Dedifferentiated amniotic fluid mesenchymal stem cell (primary cell): Measurements from ENCODE around the gene OPN5.

ENCODE experiments used
- DNase-seq: peaks from one replicate; pipeline ENCODE4 v3.0.0-alpha.2; 2016; ENCODE audit errors: extremely low spot score

OPN5 gene

DNA sequence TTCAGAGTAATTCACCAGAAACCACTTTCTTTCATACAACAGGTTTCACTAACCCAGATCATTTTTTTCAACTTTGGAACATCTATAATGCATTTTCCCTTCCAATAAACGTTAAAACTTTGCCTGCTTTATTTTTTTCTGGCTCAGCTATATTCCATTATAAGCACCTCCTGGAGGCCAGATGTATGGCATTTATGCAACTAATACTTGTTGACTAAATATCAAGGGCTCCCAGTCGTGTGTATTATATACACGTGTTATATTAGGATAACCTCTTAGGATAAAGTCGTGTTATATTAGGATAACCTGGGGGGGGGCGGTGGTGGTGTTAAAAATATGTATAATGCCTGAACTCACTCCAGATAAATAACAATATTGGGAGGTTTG is 6.7 kb downstream of the OPN5 start:
- no peak for DNase-seq

DNA sequence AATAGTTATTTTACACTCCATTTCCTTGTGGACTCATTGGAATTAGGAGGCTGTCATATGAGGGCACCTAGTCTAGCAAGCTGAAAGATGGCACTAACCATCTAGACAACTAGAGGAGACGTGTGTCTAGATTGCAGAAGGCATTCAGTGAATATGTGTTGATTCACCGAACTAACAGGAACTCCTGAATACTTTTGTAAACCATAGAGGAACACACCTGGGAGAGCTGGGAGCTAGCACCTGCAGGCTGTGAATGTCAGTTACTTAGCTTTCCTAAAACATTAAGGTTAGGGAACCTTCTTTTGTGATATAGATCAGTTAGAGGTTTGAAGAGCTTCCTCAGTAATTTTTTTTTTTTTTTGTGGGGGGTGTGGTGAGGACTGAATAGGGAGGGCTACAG is 7.7 kb downstream of the OPN5 start:
- no peak for DNase-seq

DNA sequence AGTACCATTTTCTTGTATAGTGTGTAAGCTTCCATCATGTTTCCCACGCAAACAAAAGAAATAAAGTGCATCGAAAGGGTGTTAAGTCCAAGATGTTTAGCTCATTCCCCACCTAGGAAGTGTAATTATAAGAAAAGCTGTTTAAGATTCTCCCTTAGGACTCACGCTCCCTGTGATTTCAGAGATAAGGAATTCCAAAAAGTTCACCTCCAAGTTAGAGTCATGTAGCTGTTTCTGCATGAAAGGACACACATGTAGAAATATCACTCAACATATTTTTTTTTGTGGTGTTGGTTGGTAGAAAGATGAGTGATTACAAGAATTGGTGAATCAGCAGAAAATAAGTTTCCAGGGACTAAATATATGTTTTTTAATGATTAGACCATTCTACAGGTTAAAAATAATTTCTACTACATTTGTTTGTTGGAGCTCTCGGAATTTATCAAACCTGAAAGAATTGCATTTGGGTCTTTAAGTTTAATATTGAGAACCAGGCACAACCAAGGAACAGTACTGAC is 10.4 kb downstream of the OPN5 start:
- no peak for DNase-seq

GRCh38 chr6:47794577-47795135 is 12.8 kb downstream of the OPN5 start:
- DNase-seq = no peak

DNA sequence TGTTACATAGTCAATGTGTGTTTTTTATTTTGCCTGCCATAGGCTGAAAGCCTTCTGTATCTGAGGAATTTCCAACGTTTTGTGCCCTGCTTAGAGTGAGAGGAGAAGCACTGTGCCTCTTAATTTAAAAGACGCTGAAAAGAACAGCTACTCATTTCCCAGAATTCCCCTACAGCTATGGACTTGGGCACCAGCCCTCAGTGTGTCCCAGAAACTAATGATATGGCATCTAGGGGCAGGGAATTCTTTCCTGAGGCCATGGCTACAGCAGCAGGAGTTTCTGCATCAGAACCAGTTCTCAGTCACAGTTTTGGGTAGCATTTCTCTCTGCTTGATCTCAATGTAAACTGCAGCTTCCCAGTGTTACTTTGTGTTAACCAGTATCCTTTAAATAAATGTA is 20.2 kb downstream of the OPN5 start:
- no peak for DNase-seq

DNA sequence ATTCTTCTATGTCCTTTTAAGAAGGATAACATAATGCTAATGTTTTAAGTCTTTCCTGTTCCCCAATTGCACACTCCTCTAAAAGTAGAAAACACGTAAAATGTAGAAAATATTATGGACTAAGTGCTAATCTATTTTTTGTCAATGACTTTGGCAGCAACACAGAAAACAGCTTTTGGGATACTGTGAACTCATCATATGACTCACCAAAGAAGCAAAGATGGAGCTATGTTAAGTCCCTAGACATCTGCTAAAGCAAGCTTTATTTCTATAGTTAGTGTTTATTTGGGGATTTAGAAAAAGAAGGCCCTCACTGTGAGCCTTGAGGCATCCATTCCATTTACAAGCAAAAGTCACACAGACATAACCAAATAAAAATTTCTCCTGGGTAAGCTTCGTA is 23.0 kb downstream of the OPN5 start:
- DNase-seq = no peak

DNA sequence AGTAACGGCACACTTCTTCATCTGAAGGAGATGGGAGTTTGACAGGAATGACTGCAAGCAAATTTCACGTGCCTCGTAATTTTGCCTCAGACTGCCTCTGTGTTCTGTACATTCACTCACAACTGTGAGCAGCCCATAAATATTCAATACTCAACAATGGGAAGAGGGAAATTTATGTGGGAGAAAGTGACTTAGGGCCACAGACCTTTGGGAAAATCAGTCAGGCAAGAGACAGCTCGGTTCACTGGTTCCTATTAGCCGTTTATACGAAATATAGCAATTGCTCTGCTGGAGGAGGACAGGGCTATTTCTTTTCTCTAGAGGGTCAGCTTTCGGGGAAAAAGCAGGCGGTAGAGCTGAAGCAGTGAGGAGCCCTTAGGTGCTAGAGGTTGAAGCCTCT is 28.0 kb downstream of the OPN5 start:
- no peak for DNase-seq

DNA sequence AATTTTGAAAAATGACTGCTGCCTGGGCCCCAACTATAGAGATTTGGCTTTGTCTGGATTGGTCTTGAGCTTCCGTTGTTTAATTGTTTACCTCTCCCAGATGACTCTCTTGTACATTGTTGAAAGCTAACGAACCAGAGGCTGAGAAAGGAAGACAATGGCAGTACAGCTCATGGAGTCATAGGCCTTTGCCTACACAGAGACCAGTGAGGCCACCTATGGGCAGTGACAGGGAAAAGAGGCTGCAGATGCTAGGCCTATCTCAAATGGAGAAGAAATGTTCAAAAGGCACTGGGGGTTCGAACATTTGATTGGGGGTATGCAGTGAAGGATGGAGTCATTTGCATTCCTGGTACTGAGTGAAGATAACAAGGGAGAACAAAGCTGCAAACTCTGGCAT is 29.1 kb downstream of the OPN5 start:
- DNase-seq = no peak

DNA sequence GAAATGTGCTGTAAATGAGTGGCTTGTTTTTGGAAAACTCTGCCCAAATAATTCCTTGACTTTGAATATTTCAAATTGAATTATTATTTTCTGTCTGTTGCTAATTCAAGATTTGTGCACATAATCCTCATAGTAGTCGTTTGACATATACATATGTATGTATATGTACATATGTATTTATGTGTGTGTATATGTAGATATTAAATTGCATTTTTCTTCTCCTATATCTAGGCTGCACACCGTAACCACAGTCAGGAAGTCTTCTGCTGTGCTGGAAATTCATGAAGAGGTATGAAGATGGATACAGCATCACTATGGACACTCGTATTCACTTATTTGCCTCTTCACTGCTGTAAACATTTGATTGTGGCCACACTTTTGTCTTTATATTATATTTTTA is 29.6 kb downstream of the OPN5 start:
- no peak for DNase-seq

- DNase-seq = no peak
Measured at GRCh38 chr6:47817749-47818148, 35.9 kb downstream of the OPN5 start.

- DNase-seq = no peak
Measured at GRCh38 chr6:47819461-47819860, 37.6 kb downstream of the OPN5 start.

- DNase-seq = no peak
Measured at GRCh38 chr6:47822856-47823554, 41.2 kb downstream of the OPN5 start.

- DNase-seq = no peak
Measured at GRCh38 chr6:47832386-47833100, 50.7 kb downstream of the OPN5 start.

DNA sequence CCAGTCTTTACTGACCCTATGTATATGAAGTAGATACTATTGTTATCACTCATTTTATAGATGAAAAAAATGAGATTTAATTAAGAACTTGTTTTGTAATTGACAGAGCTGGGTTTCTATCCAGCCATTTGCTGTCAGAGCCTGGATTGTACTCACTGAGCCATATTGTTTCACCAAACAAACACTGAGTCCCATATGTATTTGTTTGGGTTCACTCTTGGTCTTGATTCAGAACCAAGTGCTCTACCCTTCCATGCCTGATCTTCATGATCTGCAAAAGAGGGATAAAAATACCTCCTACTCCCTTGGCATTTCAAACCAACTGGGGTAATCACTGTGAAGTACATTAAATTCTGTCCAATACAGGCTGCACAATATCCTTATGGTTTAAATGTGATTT is 52.4 kb downstream of the OPN5 start:
- DNase-seq = no peak

DNA sequence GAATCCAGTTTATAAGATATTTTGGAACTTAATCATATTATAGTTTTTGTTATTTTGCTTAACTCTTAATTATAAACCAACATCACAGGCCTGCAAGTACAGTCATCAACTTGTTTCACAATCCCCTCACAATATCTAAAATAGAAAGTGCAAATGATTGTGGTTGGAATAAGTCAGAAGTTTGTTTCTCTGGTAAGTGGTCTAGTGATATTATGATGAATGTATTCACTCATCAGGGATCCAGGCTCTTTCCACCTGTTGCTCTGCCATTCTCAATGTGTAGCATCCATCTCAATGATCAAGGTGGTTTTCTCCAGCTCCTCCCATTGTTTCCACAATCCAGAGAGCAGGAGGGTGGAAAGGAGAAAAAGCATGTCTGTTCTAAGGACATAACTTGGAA is 54.2 kb downstream of the OPN5 start:
- DNase-seq = no peak

DNA sequence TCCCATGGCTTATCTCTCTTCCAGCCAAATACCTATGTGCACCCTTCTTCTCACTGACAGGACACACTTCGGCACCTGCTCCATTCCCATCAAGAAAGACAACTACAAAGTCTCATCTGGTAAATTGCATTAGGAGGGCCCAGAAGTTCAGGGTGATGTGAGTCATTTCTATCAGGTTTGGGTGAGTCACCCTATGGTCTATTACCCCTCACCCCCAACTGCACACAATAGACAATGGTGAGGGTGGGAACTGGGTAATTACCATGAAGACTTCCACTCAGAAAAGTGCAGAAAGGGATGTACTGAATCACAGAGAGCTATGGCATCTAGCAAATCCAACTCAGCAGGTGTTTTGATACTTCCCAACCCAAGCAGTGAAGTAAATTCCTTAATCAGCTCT is 54.8 kb downstream of the OPN5 start:
- DNase-seq = no peak

GRCh38 chr6:47839645-47840044 is 57.8 kb downstream of the OPN5 start:
- no peak for DNase-seq

DNA sequence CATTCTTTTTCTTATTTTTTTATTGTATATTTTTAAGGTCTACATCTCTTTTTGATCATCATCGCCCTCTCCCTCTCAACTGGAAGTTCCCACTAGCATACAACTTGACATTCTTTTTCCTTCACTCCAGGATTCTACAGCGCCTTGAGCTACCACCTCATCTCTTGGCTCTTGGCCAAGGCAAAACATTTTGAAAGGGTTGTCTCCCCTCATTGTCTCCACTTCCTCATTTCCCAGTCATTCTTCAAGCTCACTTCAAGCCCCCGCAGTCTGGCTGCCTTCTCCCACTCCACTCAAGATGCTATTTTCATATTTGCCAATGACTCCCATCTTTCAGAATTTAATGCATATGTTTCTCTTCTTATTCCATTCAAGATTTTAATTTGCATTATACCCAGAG is 63.0 kb downstream of the OPN5 start:
- DNase-seq = no peak

DNA sequence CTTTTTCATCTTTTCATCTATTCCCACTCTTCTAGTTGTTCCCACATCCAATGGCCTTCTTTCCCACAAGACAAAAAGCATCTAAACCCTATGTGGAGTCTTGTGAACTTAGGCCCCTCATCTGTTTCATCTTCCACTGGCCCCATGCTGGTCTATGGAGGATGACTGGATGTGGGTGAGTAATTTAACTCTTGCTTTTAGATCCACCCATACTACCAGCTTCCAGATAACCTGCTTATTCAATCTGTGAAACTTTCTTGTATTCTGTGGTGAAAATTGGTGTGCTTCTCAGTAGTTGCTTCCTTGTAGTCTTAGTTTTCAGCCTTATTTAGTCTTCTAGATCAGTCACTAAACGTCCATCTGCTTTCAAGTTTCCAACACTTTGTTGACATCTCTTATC is 64.9 kb downstream of the OPN5 start:
- no peak for DNase-seq

- DNase-seq = no peak
Measured at GRCh38 chr6:47851091-47851490, 69.3 kb downstream of the OPN5 start.

DNA sequence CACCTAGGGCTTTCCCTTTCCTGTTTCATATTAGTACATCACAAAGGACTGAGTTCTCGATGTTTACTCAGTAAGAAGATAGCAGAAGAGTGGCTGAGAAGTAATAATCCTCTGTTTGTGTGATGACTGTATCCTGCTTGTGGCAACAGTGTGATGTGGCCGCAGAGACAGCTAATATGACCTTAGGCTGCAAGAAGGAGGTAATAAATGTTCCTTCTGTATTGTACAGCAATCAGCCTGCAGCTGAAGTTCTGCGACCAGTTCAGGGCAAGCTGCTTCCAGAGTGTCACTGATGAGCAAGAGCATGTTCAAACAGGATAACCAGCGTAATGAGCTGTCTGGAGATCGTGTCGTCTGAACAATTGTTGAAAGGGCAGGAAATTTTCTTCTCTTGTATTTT is 70.9 kb downstream of the OPN5 start:
- DNase-seq = no peak

DNA sequence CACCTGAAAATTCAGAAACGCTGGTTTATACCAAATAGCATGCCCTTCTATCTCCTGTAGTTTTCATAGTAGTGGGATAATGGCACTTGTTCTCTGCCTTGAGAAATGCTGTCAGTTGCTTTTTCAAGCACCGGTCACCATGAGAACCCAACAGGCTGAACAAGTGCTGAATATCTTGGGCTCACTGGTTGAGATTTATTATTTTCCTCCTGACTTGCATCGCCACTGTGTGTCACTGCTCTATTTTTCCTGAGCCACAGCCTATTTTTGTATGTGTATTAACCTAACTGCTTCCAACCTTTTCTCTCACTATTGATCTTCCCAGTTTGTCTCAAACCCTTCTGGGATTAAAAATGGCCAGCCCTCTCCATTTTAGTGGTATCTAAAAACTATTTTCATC is 71.9 kb downstream of the OPN5 start:
- no peak for DNase-seq

DNA sequence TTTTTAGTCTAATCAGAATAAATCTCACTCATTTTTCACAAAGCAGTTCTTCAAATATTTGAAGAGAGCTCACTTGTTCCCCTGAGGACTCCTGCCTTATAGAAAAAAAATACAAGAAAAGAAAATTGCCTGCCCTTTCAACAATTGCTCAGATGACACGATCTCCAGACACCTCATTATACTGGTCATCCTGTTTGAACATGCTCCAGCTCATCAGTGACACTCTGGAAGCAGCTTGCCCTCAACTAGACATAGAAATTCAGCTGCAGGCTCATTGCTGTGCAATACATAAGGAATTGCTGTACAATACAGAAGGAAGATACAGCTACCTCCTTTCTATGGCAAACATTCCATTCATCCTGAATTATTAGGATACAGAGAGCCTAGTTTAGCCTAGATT is 73.1 kb downstream of the OPN5 start:
- no peak for DNase-seq
